Liver (tissue), 9 donors: Measurements from ENCODE around the gene ADGRL4. TPM values are rescaled to one million over a fixed set of nuclear protein-coding genes. Genes with fewer than 3 reads are reported as not detected.

Source experiments
- DNase-seq: peaks from one replicate; pipeline ENCODE4 v3.0.0-alpha.2; 2017; ENCODE audit warnings: low spot score
- H3K27ac ChIP-seq, 2 donors: one replicate each; pipeline ENCODE4 v1.7.0; 2013; ENCODE audit warnings: inconsistent platforms in 2 of 2, low read length in 2 of 2, control low read depth in 1 of 2, low read depth in 1 of 2, mild to moderate bottlenecking in 1 of 2
- H3K27me3 ChIP-seq, 4 donors: one replicate each; pipeline versions ENCODE4 v1.6.1 to v1.7.0; 2013; ENCODE audit warnings: low read length in 3 of 4, inconsistent platforms in 1 of 4, mild to moderate bottlenecking in 1 of 4, moderate library complexity in 1 of 4; ENCODE audit not compliant: control insufficient read depth in 4 of 4, insufficient read depth in 4 of 4
- H3K36me3 ChIP-seq, 4 donors: one replicate each; pipeline versions ENCODE4 v1.6.1 to v1.7.0; 2013; ENCODE audit warnings: low read length in 3 of 4, mild to moderate bottlenecking in 3 of 4, low read depth in 1 of 4, moderate library complexity in 1 of 4; ENCODE audit not compliant: control insufficient read depth in 4 of 4, insufficient read depth in 3 of 4
- H3K4me1 ChIP-seq, 4 donors: one replicate each; pipeline versions ENCODE4 v1.6.1 to v1.7.0; 2013; ENCODE audit warnings: low read length in 3 of 4, mild to moderate bottlenecking in 3 of 4, moderate library complexity in 1 of 4; ENCODE audit not compliant: control insufficient read depth in 4 of 4, insufficient read depth in 4 of 4
- H3K4me3 ChIP-seq, 3 donors: one replicate each; pipeline versions ENCODE4 v1.6.1 to v1.7.0; 2013; ENCODE audit warnings: low read length in 3 of 3, control low read depth in 1 of 3, low read depth in 1 of 3, mild to moderate bottlenecking in 1 of 3
- H3K9ac ChIP-seq, 2 donors: one replicate each; pipeline ENCODE4 v1.7.0; 2013; ENCODE audit warnings: low read length in 2 of 2, mild to moderate bottlenecking in 2 of 2, moderate library complexity in 2 of 2, control low read depth in 1 of 2, low read depth in 1 of 2
- H3K9me3 ChIP-seq, 4 donors: one replicate each; pipeline versions ENCODE4 v1.6.1 to v1.7.0; 2013; ENCODE audit warnings: low read length in 3 of 4; ENCODE audit not compliant: control insufficient read depth in 4 of 4
- EGR1 ChIP-seq, 2 donors: IDR thresholded peaks; 2 replicates each; pipeline ENCODE4 v1.6.1; 2016 to 2018; ENCODE audit warnings: antibody characterized with exemption in 2 of 2, low read depth in 2 of 2
- FOXA1 ChIP-seq: IDR thresholded peaks from 2 replicates; pipeline ENCODE4 v1.6.1; 2016; ENCODE audit warnings: antibody characterized with exemption
- FOXA2 ChIP-seq: IDR thresholded peaks from 2 replicates; pipeline ENCODE4 v1.6.1; 2016; ENCODE audit warnings: antibody characterized with exemption
- GABPA ChIP-seq, 2 donors: IDR thresholded peaks in 1 of 2; conservative IDR thresholded peaks in 1 of 2; 2 replicates each; pipeline ENCODE4 v1.6.1; 2016; ENCODE audit warnings: antibody characterized with exemption in 2 of 2, mild to moderate bottlenecking in 1 of 2, moderate library complexity in 1 of 2
- HNF4A ChIP-seq, 2 donors: conservative IDR thresholded peaks; 2 replicates each; pipeline ENCODE4 v1.6.1; 2016; ENCODE audit warnings: antibody characterized with exemption in 2 of 2, mild to moderate bottlenecking in 2 of 2
- HNF4G ChIP-seq: IDR thresholded peaks from 2 replicates; pipeline ENCODE4 v1.6.1; 2016; ENCODE audit warnings: antibody characterized with exemption
- JUND ChIP-seq, 2 donors: IDR thresholded peaks; 2 replicates each; pipeline ENCODE4 v1.6.1; 2016; ENCODE audit warnings: antibody characterized with exemption in 2 of 2
- NR2F2 ChIP-seq: IDR thresholded peaks from 2 replicates; pipeline ENCODE4 v1.6.1; 2016; ENCODE audit warnings: antibody characterized with exemption
- RAD21 ChIP-seq, 2 donors: IDR thresholded peaks; 2 replicates each; pipeline ENCODE4 v1.6.1; 2016; ENCODE audit warnings: antibody characterized with exemption in 2 of 2, mild to moderate bottlenecking in 2 of 2
- RXRA ChIP-seq, 2 donors: IDR thresholded peaks; 2 replicates each; pipeline ENCODE4 v1.6.1; 2017 to 2018; ENCODE audit warnings: antibody characterized with exemption in 2 of 2, mild to moderate bottlenecking in 1 of 2
- SP1 ChIP-seq: IDR thresholded peaks from 2 replicates; pipeline ENCODE4 v1.6.1; 2018; ENCODE audit warnings: antibody characterized with exemption, mild to moderate bottlenecking
- TAF1 ChIP-seq: conservative IDR thresholded peaks from 2 replicates; pipeline ENCODE4 v1.6.1; 2016; ENCODE audit warnings: antibody characterized with exemption, mild to moderate bottlenecking
- YY1 ChIP-seq: IDR thresholded peaks from 2 replicates; pipeline ENCODE4 v1.6.1; 2016; ENCODE audit warnings: antibody characterized with exemption, mild to moderate bottlenecking
- WGBS: extraction: QIAGEN DNeasy Blood & Tissue Kit; methylation state at CpG from one replicate; pipeline ENCODE4 v1.1.7; 2013; 5-methylcytosine and 5-hydroxymethylcytosine counted together
- polyA plus RNA-seq, 2 donors: library from polyadenylated mRNA; stranded (reverse) in 1 of 2; unstranded in 1 of 2; fragments of 200-250 nt in 1 of 2; fragments of >200 nt in 1 of 2; fragmentation: Nextera tagmentation in 1 of 2; extraction: Ambion mirVana in 1 of 2; gene quantifications; one replicate each; pipeline versions ENCODE4 v1.2.1 to v1.2.3, GENCODE V29; 2013 to 2015
- total RNA-seq, 2 donors: library from RNA; depleted of rRNA; stranded (reverse); fragments of >200 nt; gene quantifications; one replicate each; pipeline ENCODE4 v1.2.3, GENCODE V29; 2014
- TF ChIP-seq, protein P1 (sequence below): fragments of 150-350 bp; IDR thresholded peaks from 2 replicates; pipeline ENCODE4 v1.5.1; 2017; ENCODE audit warnings: improper control_type of control experiment, low read depth, low read length; ENCODE audit not compliant: missing input control
- TF ChIP-seq, protein P2 (sequence below): IDR thresholded peaks from 2 replicates; pipeline ENCODE4 v1.6.1; 2016; ENCODE audit warnings: antibody characterized with exemption
- TF ChIP-seq, protein P3 (sequence below): IDR thresholded peaks from 2 replicates; pipeline ENCODE4 v1.6.1; 2016; ENCODE audit warnings: antibody characterized with exemption
- TF ChIP-seq, protein P4 (sequence below): IDR thresholded peaks from 2 replicates; pipeline ENCODE4 v1.6.1; 2016; ENCODE audit warnings: antibody characterized with exemption
- TF ChIP-seq, protein P5 (sequence below): IDR thresholded peaks from 2 replicates; pipeline ENCODE4 v1.6.1; 2016; ENCODE audit warnings: antibody characterized with exemption, mild to moderate bottlenecking
- donor health status: healthy.
- donor health status: healthy.
- donor health status: healthy.
- donor health status: healthy.
- donor health status: healthy.

The ADGRL4 gene
- total and polyA plus RNA-seq, 4 donors: 2.1 to 9.2 (median 5.6) TPM

DNA sequence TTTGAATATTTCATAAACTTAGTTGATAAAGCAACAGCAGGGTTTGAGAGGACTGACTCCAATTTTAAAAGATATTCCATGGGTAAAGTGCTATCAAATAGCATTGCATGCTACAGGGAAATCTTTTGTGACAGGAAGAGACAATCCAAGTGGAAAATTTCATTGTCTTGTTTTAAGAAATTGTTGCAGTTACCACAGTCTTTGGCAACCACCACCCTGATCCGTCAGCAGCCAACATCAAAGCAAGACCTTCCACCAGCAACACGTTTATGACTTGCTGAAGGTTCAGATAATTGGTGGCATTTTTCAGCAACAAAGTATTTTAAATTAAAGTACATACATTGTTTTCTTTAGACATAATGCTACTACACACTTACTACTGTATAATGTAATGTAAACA lies 47.8 kb downstream of the ADGRL4 start:
- H3K4me1 ChIP-seq: no peaks in the 10 kb centered on the region
- no peaks in the 10 kb centered on the region for H3K9me3 ChIP-seq
- no peak for DNase-seq
- H3K36me3 ChIP-seq: no peaks in the 10 kb centered on the region
- TF ChIP-seq RXRA (IDR thresholded peaks at IDR 0.05) (no peak), GABPA (IDR thresholded peaks at IDR 0.05 in 1 of 2, conservative IDR thresholded peaks at IDR 0.05 in 1 of 2) (no peak), HNF4A (conservative IDR thresholded peaks at IDR 0.05) (no peak), NR2F2 (no peak), FOXA2 (no peak), HNF4G (no peak), JUND (IDR thresholded peaks at IDR 0.05) (no peak), RAD21 (IDR thresholded peaks at IDR 0.05) (no peak), TAF1 (no peak), YY1 (no peak), FOXA1 (no peak), EGR1 (IDR thresholded peaks at IDR 0.05; ENCODE audit: low read depth in 2 of 2) (no peak), SP1 (no peak)
- TF ChIP-seq, protein P1, sequence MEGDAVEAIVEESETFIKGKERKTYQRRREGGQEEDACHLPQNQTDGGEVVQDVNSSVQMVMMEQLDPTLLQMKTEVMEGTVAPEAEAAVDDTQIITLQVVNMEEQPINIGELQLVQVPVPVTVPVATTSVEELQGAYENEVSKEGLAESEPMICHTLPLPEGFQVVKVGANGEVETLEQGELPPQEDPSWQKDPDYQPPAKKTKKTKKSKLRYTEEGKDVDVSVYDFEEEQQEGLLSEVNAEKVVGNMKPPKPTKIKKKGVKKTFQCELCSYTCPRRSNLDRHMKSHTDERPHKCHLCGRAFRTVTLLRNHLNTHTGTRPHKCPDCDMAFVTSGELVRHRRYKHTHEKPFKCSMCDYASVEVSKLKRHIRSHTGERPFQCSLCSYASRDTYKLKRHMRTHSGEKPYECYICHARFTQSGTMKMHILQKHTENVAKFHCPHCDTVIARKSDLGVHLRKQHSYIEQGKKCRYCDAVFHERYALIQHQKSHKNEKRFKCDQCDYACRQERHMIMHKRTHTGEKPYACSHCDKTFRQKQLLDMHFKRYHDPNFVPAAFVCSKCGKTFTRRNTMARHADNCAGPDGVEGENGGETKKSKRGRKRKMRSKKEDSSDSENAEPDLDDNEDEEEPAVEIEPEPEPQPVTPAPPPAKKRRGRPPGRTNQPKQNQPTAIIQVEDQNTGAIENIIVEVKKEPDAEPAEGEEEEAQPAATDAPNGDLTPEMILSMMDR: no peak
- TF ChIP-seq, protein P2, sequence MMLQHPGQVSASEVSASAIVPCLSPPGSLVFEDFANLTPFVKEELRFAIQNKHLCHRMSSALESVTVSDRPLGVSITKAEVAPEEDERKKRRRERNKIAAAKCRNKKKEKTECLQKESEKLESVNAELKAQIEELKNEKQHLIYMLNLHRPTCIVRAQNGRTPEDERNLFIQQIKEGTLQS: no peak
- TF ChIP-seq, protein P3, sequence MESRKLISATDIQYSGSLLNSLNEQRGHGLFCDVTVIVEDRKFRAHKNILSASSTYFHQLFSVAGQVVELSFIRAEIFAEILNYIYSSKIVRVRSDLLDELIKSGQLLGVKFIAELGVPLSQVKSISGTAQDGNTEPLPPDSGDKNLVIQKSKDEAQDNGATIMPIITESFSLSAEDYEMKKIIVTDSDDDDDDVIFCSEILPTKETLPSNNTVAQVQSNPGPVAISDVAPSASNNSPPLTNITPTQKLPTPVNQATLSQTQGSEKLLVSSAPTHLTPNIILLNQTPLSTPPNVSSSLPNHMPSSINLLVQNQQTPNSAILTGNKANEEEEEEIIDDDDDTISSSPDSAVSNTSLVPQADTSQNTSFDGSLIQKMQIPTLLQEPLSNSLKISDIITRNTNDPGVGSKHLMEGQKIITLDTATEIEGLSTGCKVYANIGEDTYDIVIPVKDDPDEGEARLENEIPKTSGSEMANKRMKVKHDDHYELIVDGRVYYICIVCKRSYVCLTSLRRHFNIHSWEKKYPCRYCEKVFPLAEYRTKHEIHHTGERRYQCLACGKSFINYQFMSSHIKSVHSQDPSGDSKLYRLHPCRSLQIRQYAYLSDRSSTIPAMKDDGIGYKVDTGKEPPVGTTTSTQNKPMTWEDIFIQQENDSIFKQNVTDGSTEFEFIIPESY: no peak
- TF ChIP-seq, protein P4, sequence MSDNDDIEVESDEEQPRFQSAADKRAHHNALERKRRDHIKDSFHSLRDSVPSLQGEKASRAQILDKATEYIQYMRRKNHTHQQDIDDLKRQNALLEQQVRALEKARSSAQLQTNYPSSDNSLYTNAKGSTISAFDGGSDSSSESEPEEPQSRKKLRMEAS: no peak
- TF ChIP-seq, protein P5, sequence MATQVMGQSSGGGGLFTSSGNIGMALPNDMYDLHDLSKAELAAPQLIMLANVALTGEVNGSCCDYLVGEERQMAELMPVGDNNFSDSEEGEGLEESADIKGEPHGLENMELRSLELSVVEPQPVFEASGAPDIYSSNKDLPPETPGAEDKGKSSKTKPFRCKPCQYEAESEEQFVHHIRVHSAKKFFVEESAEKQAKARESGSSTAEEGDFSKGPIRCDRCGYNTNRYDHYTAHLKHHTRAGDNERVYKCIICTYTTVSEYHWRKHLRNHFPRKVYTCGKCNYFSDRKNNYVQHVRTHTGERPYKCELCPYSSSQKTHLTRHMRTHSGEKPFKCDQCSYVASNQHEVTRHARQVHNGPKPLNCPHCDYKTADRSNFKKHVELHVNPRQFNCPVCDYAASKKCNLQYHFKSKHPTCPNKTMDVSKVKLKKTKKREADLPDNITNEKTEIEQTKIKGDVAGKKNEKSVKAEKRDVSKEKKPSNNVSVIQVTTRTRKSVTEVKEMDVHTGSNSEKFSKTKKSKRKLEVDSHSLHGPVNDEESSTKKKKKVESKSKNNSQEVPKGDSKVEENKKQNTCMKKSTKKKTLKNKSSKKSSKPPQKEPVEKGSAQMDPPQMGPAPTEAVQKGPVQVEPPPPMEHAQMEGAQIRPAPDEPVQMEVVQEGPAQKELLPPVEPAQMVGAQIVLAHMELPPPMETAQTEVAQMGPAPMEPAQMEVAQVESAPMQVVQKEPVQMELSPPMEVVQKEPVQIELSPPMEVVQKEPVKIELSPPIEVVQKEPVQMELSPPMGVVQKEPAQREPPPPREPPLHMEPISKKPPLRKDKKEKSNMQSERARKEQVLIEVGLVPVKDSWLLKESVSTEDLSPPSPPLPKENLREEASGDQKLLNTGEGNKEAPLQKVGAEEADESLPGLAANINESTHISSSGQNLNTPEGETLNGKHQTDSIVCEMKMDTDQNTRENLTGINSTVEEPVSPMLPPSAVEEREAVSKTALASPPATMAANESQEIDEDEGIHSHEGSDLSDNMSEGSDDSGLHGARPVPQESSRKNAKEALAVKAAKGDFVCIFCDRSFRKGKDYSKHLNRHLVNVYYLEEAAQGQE: no peak
- H3K9ac ChIP-seq: no peak overlapping the region
- 32% methylated on average over 2 of the region's 2 CpGs for WGBS
- H3K27ac ChIP-seq: no peak overlapping the region
- H3K4me3 ChIP-seq: no peak overlapping the region
- no peaks in the 10 kb centered on the region for H3K27me3 ChIP-seq
